Osteoblast (primary cell): Measurements from ENCODE around the gene ARHGAP8. TPM values are rescaled to one million over a fixed set of nuclear protein-coding genes. Genes with fewer than 3 reads are reported as not detected.

ENCODE experiments used
- DNase-seq: peaks from one replicate; pipeline ENCODE4 v3.0.0; 2011; ENCODE audit warnings: low spot score, mixed read lengths; ENCODE audit not compliant: insufficient read length; ENCODE audit errors: missing footprints
- H2AFZ ChIP-seq: 2 replicates; pipeline ENCODE4 v1.6.0; 2011; ENCODE audit warnings: mild to moderate bottlenecking, low read length
- H3K27ac ChIP-seq: 2 replicates; pipeline ENCODE4 v1.5.1; 2011; ENCODE audit warnings: mild to moderate bottlenecking, low read depth, low read length, moderate library complexity
- H3K27me3 ChIP-seq: 2 replicates; pipeline ENCODE4 v1.6.0; 2012; ENCODE audit warnings: mild to moderate bottlenecking, control low read depth, inconsistent platforms, low read length, moderate library complexity; ENCODE audit not compliant: insufficient read depth
- H3K36me3 ChIP-seq: 2 replicates; pipeline ENCODE4 v1.5.1; 2011; ENCODE audit warnings: mild to moderate bottlenecking, low read length, control low read depth, moderate library complexity; ENCODE audit not compliant: insufficient read depth
- H3K4me1 ChIP-seq: 2 replicates; pipeline ENCODE4 v1.5.1; 2011; ENCODE audit warnings: mild to moderate bottlenecking, low read length, control low read depth, moderate library complexity; ENCODE audit not compliant: insufficient read depth
- H3K4me2 ChIP-seq: 2 replicates; pipeline ENCODE4 v1.6.0; 2011; ENCODE audit warnings: mild to moderate bottlenecking, low read length; ENCODE audit not compliant: insufficient read depth
- H3K4me3 ChIP-seq: fragments of 200-600 bp; sonication (generic); 3 replicates; pipeline ENCODE4 v1.5.1; 2012; ENCODE audit warnings: mild to moderate bottlenecking, low read length, inconsistent platforms; ENCODE audit not compliant: insufficient read depth
- H3K79me2 ChIP-seq: 2 replicates; pipeline ENCODE4 v1.6.0; 2012; ENCODE audit warnings: mild to moderate bottlenecking, low read length, control low read depth, inconsistent platforms; ENCODE audit not compliant: insufficient read depth
- H3K9me3 ChIP-seq: 2 replicates; pipeline ENCODE4 v1.5.1; 2011; ENCODE audit warnings: low read depth, low read length, control low read depth
- H4K20me1 ChIP-seq: 2 replicates; pipeline ENCODE4 v1.6.0; 2012; ENCODE audit warnings: mild to moderate bottlenecking, low read length, control low read depth; ENCODE audit not compliant: insufficient read depth
- total RNA-seq: library from RNA; depleted of rRNA; stranded (reverse); fragments of >200 nt; gene quantifications from 2 replicates; pipeline ENCODE4 v1.2.3, GENCODE V29; 2012
- TF ChIP-seq, protein P1 (sequence below): IDR thresholded peaks from 2 replicates; pipeline ENCODE4 v1.5.1; 2011; ENCODE audit warnings: mild to moderate bottlenecking, low read depth, low read length, moderate library complexity; ENCODE audit errors: extremely low read depth

Gene ARHGAP8
- total RNA-seq, 1 donor = 0.36 TPM

GRCh38 chr22:44734278-44734677 is 18.1 kb upstream of the ARHGAP8 start:
- no peak overlapping the region for H3K27ac ChIP-seq
- H3K4me3 ChIP-seq = no peak overlapping the region
- no peaks in the 10 kb centered on the region for H3K79me2 ChIP-seq
- H3K36me3 ChIP-seq = no peaks in the 10 kb centered on the region
- TF ChIP-seq, protein P1, sequence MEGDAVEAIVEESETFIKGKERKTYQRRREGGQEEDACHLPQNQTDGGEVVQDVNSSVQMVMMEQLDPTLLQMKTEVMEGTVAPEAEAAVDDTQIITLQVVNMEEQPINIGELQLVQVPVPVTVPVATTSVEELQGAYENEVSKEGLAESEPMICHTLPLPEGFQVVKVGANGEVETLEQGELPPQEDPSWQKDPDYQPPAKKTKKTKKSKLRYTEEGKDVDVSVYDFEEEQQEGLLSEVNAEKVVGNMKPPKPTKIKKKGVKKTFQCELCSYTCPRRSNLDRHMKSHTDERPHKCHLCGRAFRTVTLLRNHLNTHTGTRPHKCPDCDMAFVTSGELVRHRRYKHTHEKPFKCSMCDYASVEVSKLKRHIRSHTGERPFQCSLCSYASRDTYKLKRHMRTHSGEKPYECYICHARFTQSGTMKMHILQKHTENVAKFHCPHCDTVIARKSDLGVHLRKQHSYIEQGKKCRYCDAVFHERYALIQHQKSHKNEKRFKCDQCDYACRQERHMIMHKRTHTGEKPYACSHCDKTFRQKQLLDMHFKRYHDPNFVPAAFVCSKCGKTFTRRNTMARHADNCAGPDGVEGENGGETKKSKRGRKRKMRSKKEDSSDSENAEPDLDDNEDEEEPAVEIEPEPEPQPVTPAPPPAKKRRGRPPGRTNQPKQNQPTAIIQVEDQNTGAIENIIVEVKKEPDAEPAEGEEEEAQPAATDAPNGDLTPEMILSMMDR = no peak
- no peak overlapping the region for H3K4me2 ChIP-seq
- peaks cover 9% of the 10 kb centered on the region for H4K20me1 ChIP-seq
- peaks cover 4% of the 10 kb centered on the region for H3K27me3 ChIP-seq
- H3K9me3 ChIP-seq = no peaks in the 10 kb centered on the region
- peak; percentile 72 for DNase-seq
- no peak overlapping the region for H2AFZ ChIP-seq
- H3K4me1 ChIP-seq = peaks cover 6% of the 10 kb centered on the region

DNA sequence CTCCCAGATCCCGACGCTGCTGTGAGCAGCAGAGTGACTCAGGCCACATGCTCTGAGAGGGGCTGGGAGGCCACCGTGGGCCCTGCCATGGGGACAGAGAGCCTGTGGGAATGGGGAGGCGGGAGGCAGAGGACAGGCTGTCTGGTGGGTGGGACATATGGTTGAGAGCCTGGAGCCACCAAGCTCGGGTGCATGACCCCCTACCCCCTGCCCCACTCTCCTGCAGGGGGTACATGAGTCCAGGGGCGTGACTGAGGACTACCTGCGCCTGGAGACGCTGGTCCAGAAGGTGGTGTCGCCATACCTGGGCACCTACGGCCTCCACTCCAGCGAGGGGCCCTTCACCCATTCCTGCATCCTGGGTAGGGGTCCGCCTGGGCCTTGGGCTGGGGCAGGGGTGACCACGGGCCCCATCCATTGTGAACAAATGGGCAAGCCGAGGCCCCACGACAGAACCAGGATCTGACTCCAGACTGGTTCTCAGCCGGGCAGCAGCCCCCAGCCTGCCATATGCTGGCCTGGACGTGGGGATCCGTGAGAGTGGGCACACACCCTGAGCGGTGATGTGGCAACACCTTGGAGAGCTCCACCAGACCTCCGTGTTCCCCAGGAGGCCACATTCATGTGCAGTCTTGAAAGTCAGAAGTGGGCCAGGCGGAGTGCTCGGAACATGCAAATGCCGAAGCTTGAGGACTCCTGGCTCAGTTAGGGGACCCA is 17.4 kb upstream of the ARHGAP8 start:
- Histone ChIP-seq H4K20me1 (peaks cover 9% of the 10 kb centered on the region), H3K27ac (no peak overlapping the region), H3K4me2 (no peak overlapping the region), H3K4me3 (no peak overlapping the region), H3K9me3 (no peaks in the 10 kb centered on the region), H2AFZ (no peak overlapping the region), H3K36me3 (no peaks in the 10 kb centered on the region), H3K27me3 (peaks cover 4% of the 10 kb centered on the region), H3K79me2 (no peaks in the 10 kb centered on the region), H3K4me1 (peaks cover 1% of the 10 kb centered on the region)
- TF ChIP-seq, protein P1 = no peak
- peak; percentile 85 for DNase-seq

DNA sequence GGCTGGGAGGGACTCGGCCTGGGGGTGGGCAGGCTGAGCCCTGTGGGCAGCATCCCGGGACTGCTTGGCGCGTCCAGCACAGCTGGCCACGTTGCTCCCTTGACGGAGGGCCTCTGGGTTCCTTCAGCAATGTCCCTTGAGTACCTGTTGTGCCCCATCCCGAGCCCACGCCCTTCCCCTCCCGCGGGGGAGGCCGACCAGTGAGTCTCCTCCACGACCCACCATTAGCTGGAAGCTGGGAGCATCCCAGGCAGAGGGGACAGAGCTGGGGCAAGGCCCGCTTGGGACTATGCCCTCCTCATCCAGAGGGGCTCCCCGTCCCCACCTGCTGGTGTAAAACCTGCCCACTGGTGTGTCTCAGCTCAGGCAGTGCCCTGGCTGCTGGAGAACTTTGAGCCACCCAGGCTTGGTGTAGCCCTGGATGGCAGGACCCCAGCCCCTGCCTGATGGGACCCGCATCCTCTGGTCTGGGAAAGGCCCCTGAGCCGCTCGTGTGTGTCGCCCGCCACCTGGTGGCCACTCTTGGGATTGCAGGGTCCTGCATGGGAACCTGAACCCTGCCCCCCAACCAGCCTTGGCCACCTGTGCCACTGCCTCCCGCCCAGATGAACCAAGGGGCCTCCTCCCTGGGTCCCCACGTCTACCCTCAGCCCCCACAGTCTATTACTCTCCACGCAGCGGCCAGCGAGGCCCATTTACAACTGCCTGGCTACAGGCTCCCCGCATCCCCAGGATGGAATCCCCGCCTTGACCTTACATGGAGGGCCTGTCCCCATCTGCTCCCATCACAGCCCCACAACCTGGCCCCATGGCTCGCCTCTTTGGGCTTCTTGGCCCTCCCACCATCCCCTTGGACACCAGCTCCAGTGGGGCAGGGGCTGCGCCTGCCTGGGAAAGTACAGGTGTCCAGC is 16.6 kb upstream of the ARHGAP8 start:
- H3K27ac ChIP-seq = no peak overlapping the region
- peaks cover 9% of the 10 kb centered on the region for H4K20me1 ChIP-seq
- no peaks in the 10 kb centered on the region for H3K9me3 ChIP-seq
- DNase-seq = peak; percentile 98
- H3K4me3 ChIP-seq = no peak overlapping the region
- H3K4me1 ChIP-seq = peaks cover 2% of the 10 kb centered on the region
- no peaks in the 10 kb centered on the region for H3K36me3 ChIP-seq
- H2AFZ ChIP-seq = no peak overlapping the region
- H3K27me3 ChIP-seq = peaks cover 4% of the 10 kb centered on the region
- H3K79me2 ChIP-seq = no peaks in the 10 kb centered on the region
- H3K4me2 ChIP-seq = no peak overlapping the region
- TF ChIP-seq, protein P1 = peak; percentile 89
